ENCODE measurements around the gene SPPL3. TPM values are rescaled to one million over a fixed set of nuclear protein-coding genes. Genes with fewer than 3 reads are reported as not detected.
A peak's percentile ranks its signal among the peaks of the same experiment; 100 is the strongest.

The SPPL3 gene
- total RNA-seq, 2 experiments from 2014 or later: 38.3 to 43.4 TPM

DNA sequence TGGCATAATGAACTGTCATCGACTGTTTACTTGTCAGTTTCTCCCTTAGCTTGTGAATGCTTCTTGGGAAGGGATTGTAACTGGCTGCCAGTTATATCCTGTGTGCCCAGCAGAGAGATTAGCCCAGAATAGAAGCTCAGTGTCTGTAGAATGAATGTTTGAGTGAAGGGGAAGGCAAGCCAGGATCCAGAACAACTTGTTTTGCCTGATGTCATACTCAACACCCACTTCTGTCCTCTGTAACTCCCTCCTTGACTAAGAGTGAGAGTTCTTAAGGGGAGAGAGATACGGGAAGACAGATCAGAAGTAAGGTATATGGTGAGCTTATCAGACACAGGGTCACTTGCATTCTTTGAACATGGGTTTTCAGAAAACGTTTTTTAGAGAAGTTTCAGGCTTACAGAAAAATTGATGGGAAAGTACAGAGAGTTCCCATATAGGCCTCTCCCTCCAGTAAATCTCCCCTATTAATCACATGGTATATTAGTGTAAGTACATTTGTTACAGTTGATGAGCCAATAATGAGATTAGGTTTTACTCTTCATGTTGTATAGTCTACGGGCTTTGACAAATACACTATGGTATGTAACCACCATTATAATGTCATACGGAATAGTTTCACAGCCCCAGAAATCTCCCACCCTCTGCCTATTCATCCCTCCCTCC, 5.6 kb upstream of the SPPL3 start:
- no peak for DNase-seq
- Mint-ChIP-seq H3K27me3 (no peaks in the 10 kb centered on the region), H3K9me3 (no peaks in the 10 kb centered on the region), H3K36me3 (ENCODE audit: low read depth) (no peaks in the 10 kb centered on the region), H3K27ac (no peak overlapping the region), H3K4me1 (ENCODE audit: low read depth) (peaks cover 2% of the 10 kb centered on the region), H3K4me3 (no peak overlapping the region)
- POLR2A ChIA-PET: interaction anchor here (0.6 kb wide), 1 partner anchor 1511 kb away, joined by 3 read pairs; no protein-coding TSS in a partner anchor
- intact Hi-C loops (cut with DNase I, micrococcal nuclease): loop anchor here in 1 of 2 experiments (5.0 kb wide), 1 partner anchor 262 kb away; no protein-coding TSS in a partner anchor
- H3K9me3 ChIP-seq (ENCODE audit: control insufficient read depth in 1 of 2, insufficient read depth in 1 of 2, low read length in 2 of 2): no peaks in the 10 kb centered on the region
- CTCF ChIA-PET: no interaction called here
- peaks cover 4% of the 10 kb centered on the region for H3K4me1 ChIP-seq (ENCODE audit: insufficient read depth, low read length)
- ATAC-seq (ENCODE audit: poor library complexity): no peak
- no peaks in the 10 kb centered on the region for H3K36me3 ChIP-seq (ENCODE audit: insufficient read depth, low read length)
- no peak for TF ChIP-seq CTCF (IDR thresholded peaks at IDR 0.05)
- H3K27me3 ChIP-seq (ENCODE audit: control insufficient read depth in 1 of 2, insufficient read depth in 2 of 2, low read length in 2 of 2): no peaks in the 10 kb centered on the region
- H3K27ac ChIP-seq (ENCODE audit: low read depth in 1 of 2, low read length in 2 of 2): no peak overlapping the region
- no peak overlapping the region for H3K4me3 ChIP-seq (ENCODE audit: low read length)

GRCh38 chr12:120905856-120906384, 1.8 kb upstream of the SPPL3 start:
- Mint-ChIP-seq H3K4me1 (ENCODE audit: low read depth) (peaks cover 27% of the 10 kb centered on the region), H3K27me3 (no peaks in the 10 kb centered on the region), H3K9me3 (no peaks in the 10 kb centered on the region), H3K36me3 (ENCODE audit: low read depth) (peaks cover 18% of the 10 kb centered on the region), H3K4me3 (peak overlapping the region; percentile 70), H3K27ac (peak overlapping the region; percentile 66)
- H3K27me3 ChIP-seq (ENCODE audit: control insufficient read depth in 1 of 2, insufficient read depth in 2 of 2, low read length in 2 of 2): no peaks in the 10 kb centered on the region
- H3K36me3 ChIP-seq (ENCODE audit: insufficient read depth, low read length): peaks cover 1% of the 10 kb centered on the region
- no peak overlapping the region for H3K27ac ChIP-seq (ENCODE audit: low read depth in 1 of 2, low read length in 2 of 2)
- H3K9me3 ChIP-seq (ENCODE audit: control insufficient read depth in 1 of 2, insufficient read depth in 1 of 2, low read length in 2 of 2): no peaks in the 10 kb centered on the region
- ChIA-PET CTCF (interaction anchor here (0.6 to 1.0 kb wide), 2 partner anchors 126 to 329 kb away, joined by 3 read pairs; no protein-coding TSS in a partner anchor), POLR2A (interaction anchor here (0.9 kb wide), 1 partner anchor 614 kb away, joined by 3 read pairs; the partner anchor contains the start of gene RNU4-2)
- peaks cover 28% of the 10 kb centered on the region for H3K4me1 ChIP-seq (ENCODE audit: insufficient read depth, low read length)
- ATAC-seq (ENCODE audit: poor library complexity) (no peak), DNase-seq (no peak)
- no peak overlapping the region for H3K4me3 ChIP-seq (ENCODE audit: low read length)
- no peak for TF ChIP-seq CTCF (IDR thresholded peaks at IDR 0.05)
- intact Hi-C loops (cut with DNase I, micrococcal nuclease): loop anchor here in 1 of 2 experiments (5.0 kb wide), 1 partner anchor 259 kb away; no protein-coding TSS in a partner anchor

GRCh38 chr12:120903412-120904196, 554 bp downstream of the SPPL3 start:
- H3K27me3 ChIP-seq (ENCODE audit: control insufficient read depth in 1 of 2, insufficient read depth in 2 of 2, low read length in 2 of 2): no peaks in the 10 kb centered on the region
- CTCF ChIA-PET: interaction anchor here (1.2 to 1.6 kb wide), 2 partner anchors 12 to 104 kb away, joined by 4 to 5 read pairs; no protein-coding TSS in a partner anchor

More at GRCh38 chr12:120903412-120904196, 554 bp downstream of the SPPL3 start:
- Mint-ChIP-seq H3K36me3 (ENCODE audit: low read depth) (peaks cover 27% of the 10 kb centered on the region), H3K27ac (peak overlapping the region; percentile 93), H3K4me3 (peak overlapping the region; percentile 99), H3K27me3 (no peaks in the 10 kb centered on the region), H3K9me3 (no peaks in the 10 kb centered on the region), H3K4me1 (ENCODE audit: low read depth) (peaks cover 43% of the 10 kb centered on the region)
- DNase-seq: peak; percentile 25 to 86 (median 60)
- intact Hi-C loops (cut with DNase I, micrococcal nuclease): loop anchor here (5.0 kb wide), 2 partner anchors 46 to 216 kb away; partner anchors contain the start of gene MLEC (in 1 of the 2)
- peak; percentile 65 for ATAC-seq (ENCODE audit: poor library complexity)
- peaks cover 15% of the 10 kb centered on the region for H3K36me3 ChIP-seq (ENCODE audit: insufficient read depth, low read length)
- H3K27ac ChIP-seq (ENCODE audit: low read depth in 1 of 2, low read length in 2 of 2): peak overlapping the region; percentile 57 to 72
- H3K4me3 ChIP-seq (ENCODE audit: low read length): peak overlapping the region; percentile 84
- H3K9me3 ChIP-seq (ENCODE audit: control insufficient read depth in 1 of 2, insufficient read depth in 1 of 2, low read length in 2 of 2): no peaks in the 10 kb centered on the region
- peaks cover 30% of the 10 kb centered on the region for H3K4me1 ChIP-seq (ENCODE audit: insufficient read depth, low read length)
- POLR2A ChIA-PET: interaction anchor here (0.7 to 2.3 kb wide), 12 partner anchors 9 to 985 kb away, joined by 3 to 14 read pairs (median 4); partner anchors contain the start of genes OASL, PSMD9 and RNU4-2
- no peak for TF ChIP-seq CTCF (IDR thresholded peaks at IDR 0.05)
